HG03469 (cell line): ENCODE results near the gene PROM2.
"Not testable (repeated sequence)": the region's sequence is repeated elsewhere in the genome, so short reads cannot be mapped to it uniquely, and the experiment has no call there.

ENCODE experiments used
- ATAC-seq: cut with Tn5 transposase; IDR thresholded peaks from one replicate; pipeline ENCODE4 v1.9.1; 2021; ENCODE audit warnings: mild to moderate bottlenecking, moderate library complexity, moderate number of reproducible peaks; ENCODE audit not compliant: unreplicated experiment

PROM2 gene, protein sequence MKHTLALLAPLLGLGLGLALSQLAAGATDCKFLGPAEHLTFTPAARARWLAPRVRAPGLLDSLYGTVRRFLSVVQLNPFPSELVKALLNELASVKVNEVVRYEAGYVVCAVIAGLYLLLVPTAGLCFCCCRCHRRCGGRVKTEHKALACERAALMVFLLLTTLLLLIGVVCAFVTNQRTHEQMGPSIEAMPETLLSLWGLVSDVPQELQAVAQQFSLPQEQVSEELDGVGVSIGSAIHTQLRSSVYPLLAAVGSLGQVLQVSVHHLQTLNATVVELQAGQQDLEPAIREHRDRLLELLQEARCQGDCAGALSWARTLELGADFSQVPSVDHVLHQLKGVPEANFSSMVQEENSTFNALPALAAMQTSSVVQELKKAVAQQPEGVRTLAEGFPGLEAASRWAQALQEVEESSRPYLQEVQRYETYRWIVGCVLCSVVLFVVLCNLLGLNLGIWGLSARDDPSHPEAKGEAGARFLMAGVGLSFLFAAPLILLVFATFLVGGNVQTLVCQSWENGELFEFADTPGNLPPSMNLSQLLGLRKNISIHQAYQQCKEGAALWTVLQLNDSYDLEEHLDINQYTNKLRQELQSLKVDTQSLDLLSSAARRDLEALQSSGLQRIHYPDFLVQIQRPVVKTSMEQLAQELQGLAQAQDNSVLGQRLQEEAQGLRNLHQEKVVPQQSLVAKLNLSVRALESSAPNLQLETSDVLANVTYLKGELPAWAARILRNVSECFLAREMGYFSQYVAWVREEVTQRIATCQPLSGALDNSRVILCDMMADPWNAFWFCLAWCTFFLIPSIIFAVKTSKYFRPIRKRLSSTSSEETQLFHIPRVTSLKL

DNA sequence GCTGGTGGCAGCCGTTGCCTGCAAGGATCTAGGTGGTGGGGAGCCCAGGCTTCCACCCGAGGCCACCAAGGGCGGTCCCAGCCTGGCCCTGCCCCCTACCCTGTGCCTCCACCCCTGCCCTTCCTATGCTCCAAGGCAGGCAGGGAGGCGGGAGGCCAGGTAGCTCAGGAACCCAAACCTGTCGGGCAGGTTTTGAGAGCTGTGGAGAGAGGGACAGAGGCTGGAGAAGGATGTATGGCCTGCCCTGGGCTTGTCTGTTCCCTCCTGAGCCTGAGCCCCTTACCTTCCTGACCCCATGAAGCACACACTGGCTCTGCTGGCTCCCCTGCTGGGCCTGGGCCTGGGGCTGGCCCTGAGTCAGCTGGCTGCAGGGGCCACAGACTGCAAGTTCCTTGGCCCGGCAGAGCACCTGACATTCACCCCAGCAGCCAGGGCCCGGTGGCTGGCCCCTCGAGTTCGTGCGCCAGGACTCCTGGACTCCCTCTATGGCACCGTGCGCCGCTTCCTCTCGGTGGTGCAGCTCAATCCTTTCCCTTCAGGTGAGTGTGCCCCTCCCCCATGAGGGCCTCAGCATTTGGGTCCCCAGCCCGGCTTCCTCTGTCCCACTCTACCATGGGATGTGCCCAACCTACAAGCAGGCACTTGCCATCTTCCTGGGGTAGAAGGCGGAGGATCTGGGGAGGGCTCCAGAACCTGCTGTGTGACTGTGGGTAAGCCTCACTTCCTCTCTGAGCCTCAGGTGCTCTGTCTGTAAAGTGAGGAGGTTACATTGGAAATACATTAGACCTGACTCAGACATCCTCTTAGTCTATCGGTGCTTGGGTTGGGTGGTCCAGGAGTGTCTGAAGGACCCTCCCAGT, at the start of gene PROM2:
PROM2 (plus strand) TSS at position 159 of the 860 bp plus-strand sequence; CDS start at position 296, 137 bp downstream.
- no peak for ATAC-seq

DNA sequence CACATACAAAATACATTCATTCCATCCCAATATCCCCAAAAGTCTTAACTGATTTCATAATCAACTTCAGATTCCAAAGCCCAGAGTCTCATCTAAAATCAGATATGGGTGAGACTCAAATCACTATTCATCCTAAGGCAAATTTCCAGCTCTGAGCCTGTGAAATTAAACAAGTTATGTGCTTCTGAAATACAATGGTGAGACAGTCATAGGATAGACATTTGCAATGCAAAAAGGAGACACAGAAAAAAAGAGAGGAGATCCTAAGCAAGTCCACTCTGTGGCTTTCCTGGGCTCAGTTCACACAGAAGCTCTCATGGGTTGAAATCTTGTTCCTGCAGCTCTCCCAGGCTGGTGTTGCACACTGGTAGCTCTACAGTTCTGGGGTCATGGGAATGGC, 48.6 kb upstream of the PROM2 start:
- ATAC-seq = no peak

DNA sequence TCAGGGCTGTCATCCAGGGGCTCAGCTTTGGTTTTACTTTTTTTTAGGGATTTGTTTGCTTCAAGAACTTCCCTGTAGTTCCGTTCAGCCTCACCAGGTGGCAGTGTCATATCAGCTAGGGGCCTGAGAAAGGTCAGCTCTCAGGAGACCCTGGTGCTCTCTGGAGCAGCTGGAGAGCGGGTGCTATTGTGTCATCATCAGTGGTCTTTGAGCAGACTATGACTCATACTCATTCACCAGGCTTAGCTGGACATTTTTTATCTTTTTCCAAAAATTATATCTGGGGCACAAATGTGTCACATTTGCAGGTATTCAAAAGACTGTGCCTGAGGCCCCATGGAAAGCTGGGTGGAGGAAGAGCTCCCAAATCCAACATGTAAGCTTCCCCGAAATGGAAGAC, 42.5 kb upstream of the PROM2 start:
- no peak for ATAC-seq

DNA sequence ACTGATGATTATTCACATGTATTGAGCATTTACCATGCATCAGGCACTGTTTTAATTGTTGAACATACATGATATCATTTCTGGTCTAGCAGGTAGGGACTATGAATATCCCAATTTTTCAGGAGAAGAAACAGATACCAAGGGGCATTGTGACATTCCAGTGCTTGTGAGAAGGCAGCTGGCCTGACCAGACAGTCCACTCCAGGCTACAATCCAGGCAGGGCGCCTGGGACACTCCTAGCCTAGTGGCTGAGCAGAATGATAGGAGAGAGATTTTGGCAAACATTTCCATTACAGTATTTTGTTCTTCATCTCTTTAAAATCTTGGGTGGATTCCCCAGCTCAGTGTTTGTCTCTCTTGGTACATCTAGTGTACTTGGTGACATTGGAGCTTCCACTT, 42.0 kb upstream of the PROM2 start:
- ATAC-seq = no peak

DNA sequence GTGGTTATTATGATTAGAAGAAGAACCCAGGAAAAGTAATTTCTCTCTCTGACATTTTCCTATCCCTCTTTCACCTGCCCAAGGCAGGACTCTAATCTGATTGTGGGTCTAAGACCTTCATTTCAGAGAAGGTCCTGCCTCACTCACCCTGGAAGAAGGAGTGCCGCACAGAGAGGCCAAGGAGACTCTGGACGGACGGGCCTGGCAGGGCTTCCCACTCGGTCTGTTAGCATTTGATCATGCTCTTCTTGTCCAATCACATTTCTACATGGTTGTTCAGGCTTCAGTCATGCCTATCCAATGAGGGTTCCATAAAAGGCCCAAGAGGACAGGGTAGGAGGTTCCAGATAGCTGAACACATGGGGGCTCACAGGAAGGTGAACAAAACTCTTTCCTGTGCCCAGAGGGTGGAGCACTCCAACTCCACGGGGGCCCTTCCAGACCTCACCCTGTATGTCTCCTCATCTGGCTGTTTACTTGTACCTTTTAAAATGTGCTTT, 39.9 kb upstream of the PROM2 start:
- ATAC-seq = no peak

DNA sequence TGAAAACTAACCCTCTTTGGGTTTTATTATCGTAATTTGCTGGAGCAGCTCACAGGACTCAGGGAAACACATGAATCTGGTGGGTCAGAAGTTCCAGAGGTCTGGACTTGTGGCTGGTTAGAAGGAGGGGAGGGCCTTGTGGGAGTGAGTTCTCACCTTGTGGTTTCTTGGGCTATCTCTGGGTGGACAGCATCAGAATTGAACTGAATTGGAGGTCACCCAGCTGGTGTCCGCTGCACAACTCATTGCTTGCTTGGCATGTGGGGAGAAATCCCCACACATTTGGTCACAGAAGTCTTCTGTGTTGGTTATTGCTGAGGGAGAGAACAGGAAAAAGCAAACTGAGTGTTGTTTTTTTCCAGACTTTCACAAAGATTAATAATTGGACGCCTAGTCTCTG, 39.4 kb upstream of the PROM2 start:
- no peak for ATAC-seq

DNA sequence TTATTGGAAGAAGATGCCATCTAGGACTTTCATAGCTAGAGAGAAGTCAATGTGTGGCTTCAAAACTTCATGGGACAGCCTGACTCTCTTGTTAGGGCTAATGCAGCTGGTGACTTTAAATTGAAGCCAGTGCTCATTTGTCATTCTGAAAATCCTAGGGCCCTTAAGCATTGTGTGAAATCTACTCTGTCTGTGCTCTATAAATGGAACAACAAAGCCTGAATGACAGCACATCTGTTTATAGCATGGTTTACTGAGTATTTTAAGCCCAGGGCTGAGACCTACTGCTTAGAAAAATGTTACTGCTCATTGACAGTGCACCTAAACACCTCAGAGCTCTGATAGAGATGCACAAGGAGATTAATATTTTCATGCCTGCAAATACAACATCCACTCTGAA, 36.1 kb upstream of the PROM2 start:
- no peak for ATAC-seq

DNA sequence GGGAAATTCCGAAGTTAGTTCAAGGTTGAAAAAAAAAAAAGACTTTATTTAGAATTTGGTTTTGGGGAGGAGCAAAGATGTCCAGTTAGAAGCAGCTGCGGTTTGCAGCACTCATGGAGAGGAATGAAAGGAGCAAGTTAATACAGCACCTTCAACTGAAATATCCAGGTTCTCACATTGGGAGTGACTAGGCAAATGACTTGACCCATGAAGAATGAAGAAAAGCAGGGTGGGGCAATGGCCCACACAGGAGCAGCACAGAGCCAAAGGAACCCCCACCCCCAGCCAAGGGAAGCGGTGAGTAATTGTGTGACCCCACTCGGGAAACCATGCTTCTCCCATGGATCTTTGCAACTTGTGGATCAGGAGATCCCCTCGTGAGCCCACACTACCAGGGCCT, 34.2 kb upstream of the PROM2 start:
- ATAC-seq = no peak

DNA sequence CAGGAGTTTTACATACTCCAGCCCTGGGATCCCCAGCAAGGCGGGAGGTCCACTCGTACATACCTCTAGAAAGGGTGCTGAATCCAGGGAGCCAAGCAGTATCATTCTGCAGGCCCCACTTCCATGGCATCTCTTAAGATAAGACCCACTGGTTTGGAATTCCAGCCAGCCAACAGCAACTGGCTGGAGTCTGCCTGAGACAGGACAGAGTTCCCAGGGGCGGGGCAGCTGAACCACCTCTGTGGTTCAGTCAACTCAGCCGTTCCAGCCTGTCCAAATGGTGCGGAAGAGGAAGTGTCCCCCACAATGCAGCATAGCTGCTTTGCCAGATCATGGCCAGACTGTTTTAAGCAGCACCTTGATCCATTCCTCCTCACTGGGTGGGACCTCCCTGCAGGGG, 33.7 kb upstream of the PROM2 start:
- ATAC-seq = no peak

DNA sequence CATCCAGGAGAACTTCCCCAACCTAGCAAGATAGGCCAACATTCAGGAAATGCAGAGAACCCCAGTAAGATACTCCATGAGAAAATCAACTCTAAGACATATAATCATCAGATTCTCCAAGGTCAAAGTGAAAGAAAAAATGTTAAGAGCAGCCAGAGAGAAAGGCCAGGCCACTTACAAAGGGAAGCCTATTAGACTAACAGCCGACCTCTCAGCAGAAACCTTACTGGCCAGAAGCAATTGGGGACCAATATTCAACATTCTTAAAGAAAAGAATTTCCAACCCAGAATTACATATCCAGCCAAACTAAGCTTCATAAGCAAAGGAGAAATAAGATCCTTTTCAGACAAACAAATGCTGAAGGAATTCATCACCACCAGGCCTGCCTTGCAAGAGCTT, 32.2 kb upstream of the PROM2 start:
- ATAC-seq = not testable (repeated sequence)

DNA sequence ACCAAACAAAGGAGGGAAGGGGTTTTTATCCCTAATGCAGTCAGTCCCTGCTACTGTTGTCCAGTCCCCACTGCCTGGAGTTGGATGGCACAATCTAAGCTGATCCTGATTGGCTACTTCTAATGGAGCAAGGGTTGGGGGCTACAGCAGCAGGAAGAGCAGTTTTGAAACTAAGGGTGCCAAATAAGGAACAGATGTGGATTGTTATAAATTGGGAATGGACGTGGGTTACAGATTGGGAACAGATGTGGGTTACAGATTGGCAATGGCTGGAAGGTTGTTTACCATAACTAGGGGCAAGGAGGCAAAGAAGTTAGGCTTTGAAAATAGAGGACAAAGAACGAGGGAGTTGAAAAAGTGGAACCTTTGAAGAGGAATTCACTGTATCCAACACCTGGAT, 16.0 kb upstream of the PROM2 start:
- no peak for ATAC-seq

DNA sequence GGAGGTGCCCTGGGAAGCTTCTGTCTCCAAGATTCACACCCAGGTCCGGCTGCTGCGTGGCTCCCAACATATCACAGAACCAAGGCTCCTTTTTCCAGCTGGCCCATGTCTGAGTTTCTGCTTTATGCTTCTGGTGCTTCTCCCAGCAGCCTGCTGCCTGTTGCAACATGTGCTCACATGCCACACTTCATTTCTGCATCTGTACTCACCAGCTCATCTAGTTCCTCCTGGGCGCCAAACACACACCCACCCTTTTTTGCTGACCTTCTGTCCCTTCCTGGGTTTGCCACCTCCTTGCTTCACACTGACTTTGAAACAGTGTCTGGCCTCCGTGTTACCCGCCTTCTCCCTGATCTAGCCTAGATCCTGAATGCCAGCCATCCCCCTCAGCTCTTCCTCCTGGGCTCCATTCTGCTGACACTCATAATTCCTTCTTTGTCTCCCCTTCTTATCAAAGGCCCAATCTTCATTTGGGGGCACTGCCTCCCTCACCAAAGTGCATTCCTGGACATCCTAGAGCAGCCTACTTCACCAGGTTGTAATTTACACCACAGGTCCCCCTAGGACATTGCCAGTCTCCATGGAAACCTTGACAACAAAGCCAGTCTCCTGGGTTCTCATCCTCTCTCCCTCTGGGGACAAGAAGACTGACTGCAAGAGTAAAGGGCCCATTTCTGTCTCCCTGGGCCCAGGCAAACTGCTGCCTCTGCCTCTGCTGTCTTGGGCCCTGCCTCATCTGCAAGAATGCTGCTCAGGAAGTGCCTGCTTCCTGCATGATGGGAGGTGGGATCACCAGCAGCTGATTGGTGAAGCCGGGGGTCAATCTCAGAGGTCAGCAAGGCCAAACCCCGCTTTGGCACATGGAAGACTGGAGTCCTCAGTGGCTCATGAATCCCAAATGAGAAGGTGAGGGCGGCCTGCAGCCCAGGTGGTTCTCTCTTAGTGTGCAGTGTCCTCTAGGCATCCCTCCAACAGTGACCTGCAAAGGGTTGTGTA, 13.9 kb upstream of the PROM2 start:
- no peak for ATAC-seq

DNA sequence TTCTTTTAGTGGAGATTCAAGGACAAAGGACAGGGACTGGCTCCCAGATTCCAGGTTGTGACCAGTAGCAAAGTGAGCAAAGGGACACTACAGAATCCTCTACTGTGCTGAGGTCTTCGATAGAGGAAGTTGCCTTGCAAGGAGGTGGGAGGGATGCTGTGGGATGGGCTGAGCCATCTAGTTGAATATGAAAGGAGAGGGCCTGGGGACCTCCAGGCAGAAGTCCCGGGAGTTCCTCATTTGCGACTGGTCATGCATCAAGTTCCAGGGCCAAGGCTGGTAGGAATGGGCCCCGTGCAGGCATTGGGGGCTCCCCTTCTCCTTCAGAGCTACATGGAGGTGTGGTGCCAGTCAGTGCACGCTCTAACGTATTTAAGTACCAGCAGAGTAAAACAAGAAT, 12.6 kb upstream of the PROM2 start:
- ATAC-seq = no peak

DNA sequence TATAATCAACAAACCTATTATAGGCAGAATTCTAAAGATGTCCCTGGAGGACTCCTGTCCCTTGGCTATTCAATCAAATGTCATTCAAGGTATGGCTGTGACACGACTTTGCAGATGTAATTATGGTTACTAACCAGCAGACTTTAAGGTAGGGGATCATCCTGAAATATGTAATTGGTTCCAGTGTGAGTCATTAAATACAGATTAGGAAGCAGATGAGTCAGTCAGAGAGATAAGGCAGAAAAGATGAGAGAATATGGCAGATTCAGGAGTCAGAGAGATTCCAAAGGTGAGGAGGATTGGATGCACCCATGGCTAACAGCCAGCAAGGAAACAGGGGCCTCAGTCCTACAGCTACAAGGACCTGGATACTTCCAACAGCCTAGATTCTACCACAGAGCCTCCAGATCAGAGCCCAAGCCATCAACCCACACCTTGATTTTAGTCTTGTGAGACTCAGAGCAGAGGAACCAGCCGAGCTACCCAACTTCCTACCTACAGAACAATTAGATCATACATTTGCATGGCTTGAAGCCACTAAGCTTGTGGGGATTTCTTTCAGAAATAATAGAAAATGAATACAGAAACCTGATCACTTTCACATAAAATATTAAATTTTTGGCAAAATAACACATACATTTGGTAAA, 11.2 kb upstream of the PROM2 start:
- ATAC-seq = no peak

DNA sequence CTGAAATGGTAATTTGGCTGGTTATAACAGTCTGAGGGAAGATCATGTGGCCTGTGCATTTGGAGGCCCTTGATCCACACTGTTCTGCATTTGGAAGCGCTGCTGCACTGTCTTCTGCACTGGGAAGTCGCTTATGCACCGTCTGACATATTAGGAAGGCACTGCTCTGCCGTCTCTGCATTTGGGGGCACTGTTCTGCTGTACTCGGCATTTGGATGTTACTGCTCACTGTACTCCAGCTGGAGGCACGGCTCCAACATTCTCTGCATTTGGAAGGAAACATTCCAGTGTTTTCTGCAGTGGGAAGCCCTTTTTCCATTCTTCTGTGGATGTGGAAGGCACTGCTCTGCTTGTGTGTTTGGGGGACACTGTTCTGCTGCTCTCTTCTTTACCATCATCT, 9.6 kb upstream of the PROM2 start:
- ATAC-seq = no peak

DNA sequence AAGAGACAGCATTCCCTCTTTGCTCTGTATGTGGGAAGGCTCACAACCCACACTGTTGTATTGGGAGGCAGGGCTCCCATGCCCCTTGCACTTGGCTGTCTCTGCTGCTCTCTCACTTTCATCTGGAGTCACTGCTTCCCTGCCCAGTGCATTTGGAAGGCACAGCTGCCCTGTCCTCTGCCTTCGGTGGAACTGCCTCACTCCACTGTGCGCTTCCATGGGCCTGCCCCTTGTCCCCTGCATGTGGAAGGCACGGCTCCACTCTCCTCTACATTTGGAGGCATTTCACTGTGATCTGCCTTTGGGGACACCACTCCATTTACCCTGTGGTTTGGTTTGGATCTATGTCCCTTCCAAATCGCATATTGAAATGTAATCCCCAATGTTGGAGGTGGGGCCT, 9.1 kb upstream of the PROM2 start:
- ATAC-seq = no peak

DNA sequence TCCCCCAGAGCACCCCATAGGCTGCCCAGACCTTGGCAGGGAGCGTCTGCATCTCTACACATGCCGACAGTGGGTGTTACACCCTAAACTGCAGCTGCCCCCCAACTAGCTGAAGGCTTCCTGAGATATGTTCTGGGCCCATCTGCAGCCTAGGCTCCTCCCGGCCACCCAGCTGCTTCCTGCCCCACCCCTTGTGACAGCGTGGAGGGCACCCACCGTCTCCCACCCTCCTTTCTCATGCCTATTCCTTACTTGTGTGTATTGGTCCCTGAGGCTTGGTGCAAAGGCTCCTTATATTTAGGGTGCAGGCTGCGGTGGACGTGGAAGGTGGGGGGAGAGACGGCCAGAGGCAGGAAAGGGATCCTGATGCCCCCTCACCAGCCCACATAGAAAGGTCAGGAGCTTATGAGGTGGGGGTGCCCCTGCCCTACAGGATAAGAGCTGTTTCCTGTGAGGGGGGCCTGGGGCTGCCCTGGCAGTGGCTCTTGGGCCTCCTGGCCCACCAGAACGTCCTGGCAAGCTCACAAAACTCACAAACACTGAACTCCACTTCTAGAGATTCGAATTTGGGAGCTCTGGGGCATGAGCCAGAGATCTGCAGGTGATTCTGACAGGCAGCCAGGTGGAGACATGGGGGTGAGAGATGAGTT, 7.3 kb upstream of the PROM2 start:
- ATAC-seq = no peak

DNA sequence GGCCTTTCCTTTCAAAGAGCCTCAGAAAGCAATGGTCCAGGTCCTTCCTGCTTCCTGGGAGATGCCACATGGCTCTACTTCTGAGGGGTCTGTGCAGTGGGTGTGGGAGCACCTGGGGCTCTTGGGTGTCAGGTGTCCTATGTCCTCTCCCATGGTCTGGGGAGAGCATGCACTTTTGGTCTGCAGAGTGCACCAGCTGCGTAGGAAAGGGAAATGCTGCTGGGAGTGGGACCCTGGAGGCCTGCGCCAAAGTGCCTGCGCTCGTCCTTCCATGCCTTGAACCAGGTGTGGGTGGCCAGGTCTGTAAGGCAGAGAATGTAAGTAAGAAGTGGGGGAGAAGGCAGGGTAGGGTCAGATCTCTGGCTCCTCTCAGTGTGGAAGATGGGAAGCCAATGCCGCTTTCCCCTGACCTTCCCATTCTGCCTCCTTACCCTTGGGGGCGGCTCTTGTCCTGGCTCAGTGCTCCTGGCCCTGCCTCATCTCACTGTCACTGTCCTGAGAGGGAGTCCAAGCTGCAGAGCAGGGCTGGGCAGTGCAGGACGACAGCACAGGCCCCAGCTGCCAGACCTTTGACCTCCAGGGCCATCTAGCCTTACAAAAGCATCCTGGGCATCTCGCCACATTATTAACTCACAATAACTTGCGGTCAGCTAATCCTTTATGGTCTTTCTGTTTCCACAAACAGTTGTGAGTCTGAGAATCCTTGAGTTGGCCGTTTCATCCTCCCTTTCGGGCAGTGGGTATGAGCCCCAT, 6.6 kb upstream of the PROM2 start:
- no peak for ATAC-seq
